CD14-positive monocyte (primary cell): ENCODE data around the gene CNKSR2. TPM values are rescaled to one million over a fixed set of nuclear protein-coding genes. Genes with fewer than 3 reads are reported as not detected.

Experiments used
- DNase-seq, 3 donors: peaks; one replicate each; pipeline ENCODE4 v3.0.0-alpha.2; 2011 to 2022
- H2AFZ ChIP-seq: 2 replicates; pipeline ENCODE4 v1.6.0; 2012; ENCODE audit warnings: mild to moderate bottlenecking, low read depth, low read length, inconsistent platforms; ENCODE audit not compliant: insufficient read depth, poor library complexity, severe bottlenecking
- H3K27ac ChIP-seq, 2 donors: 1 replicate in 1 of 2; 2 replicates in 1 of 2; pipeline ENCODE4 v1.5.1; 2012 to 2013; ENCODE audit warnings: low read length in 2 of 2, control low read depth in 1 of 2, inconsistent platforms in 1 of 2, low read depth in 1 of 2, mild to moderate bottlenecking in 1 of 2
- H3K27me3 ChIP-seq, 2 donors: one replicate each; pipeline versions ENCODE4 v1.6.0 to v1.6.1; 2011 to 2013; ENCODE audit warnings: low read length in 2 of 2; ENCODE audit not compliant: control insufficient read depth in 2 of 2, insufficient read depth in 2 of 2
- H3K36me3 ChIP-seq, 2 donors: replicated peaks in 1 of 2; 1 replicate in 1 of 2; 2 replicates in 1 of 2; pipeline versions ENCODE4 v1.5.1 to v1.6.1; 2012 to 2013; ENCODE audit warnings: low read length in 2 of 2, control low read depth in 1 of 2, inconsistent platforms in 1 of 2, mild to moderate bottlenecking in 1 of 2; ENCODE audit not compliant: insufficient read depth in 2 of 2, control insufficient read depth in 1 of 2
- H3K4me1 ChIP-seq, 2 donors: 1 replicate in 1 of 2; 2 replicates in 1 of 2; pipeline versions ENCODE4 v1.5.1 to v1.6.1; 2012 to 2013; ENCODE audit warnings: low read length in 2 of 2, control low read depth in 1 of 2, inconsistent platforms in 1 of 2, mild to moderate bottlenecking in 1 of 2, moderate library complexity in 1 of 2; ENCODE audit not compliant: insufficient read depth in 2 of 2, control insufficient read depth in 1 of 2
- H3K4me2 ChIP-seq: replicated peaks from 2 replicates; pipeline ENCODE3; 2012; ENCODE audit warnings: low read length, moderate library complexity, mild to moderate bottlenecking; ENCODE audit not compliant: poor library complexity, severe bottlenecking; ENCODE audit errors: extremely low read depth
- H3K4me3 ChIP-seq, 3 experiments: fragments of 200-600 bp in 1 of 3; sonication (generic) in 1 of 3; replicated peaks in 1 of 3; 1 replicate in 2 of 3; 2 replicates in 1 of 3; pipeline ENCODE4 v1.5.1; 2011 to 2013; ENCODE audit warnings: low read length in 3 of 3, mild to moderate bottlenecking in 3 of 3, control low read depth in 2 of 3, low read depth in 2 of 3, inconsistent platforms in 1 of 3, moderate library complexity in 1 of 3
- H3K79me2 ChIP-seq: 2 replicates; pipeline ENCODE4 v1.6.0; 2012; ENCODE audit warnings: mild to moderate bottlenecking, control low read depth, inconsistent platforms, low read length, moderate library complexity; ENCODE audit not compliant: insufficient read depth
- H3K9ac ChIP-seq: 2 replicates; pipeline ENCODE4 v1.6.0; 2017; ENCODE audit warnings: low read length, mild to moderate bottlenecking; ENCODE audit not compliant: insufficient read depth, poor library complexity, severe bottlenecking
- H3K9me3 ChIP-seq, 2 donors: replicated peaks in 1 of 2; 1 replicate in 1 of 2; 2 replicates in 1 of 2; pipeline versions ENCODE4 v1.5.1 to v1.6.1; 2012 to 2013; ENCODE audit warnings: low read length in 2 of 2, control low read depth in 1 of 2; ENCODE audit not compliant: control insufficient read depth in 1 of 2, insufficient read depth in 1 of 2
- H4K20me1 ChIP-seq: 2 replicates; pipeline ENCODE4 v1.6.0; 2012; ENCODE audit warnings: mild to moderate bottlenecking, low read length, control low read depth, moderate library complexity; ENCODE audit not compliant: insufficient read depth
- H3K27ac Mint-ChIP-seq, 7 donors: one replicate each; pipeline ENCODE4 v1.8.0; 2020; ENCODE audit warnings: mild to moderate bottlenecking in 7 of 7, mixed read lengths in 7 of 7, moderate library complexity in 6 of 7, inconsistent platforms in 2 of 7
- H3K27me3 Mint-ChIP-seq, 3 donors: one replicate each; pipeline ENCODE4 v1.8.0; 2021 to 2022; ENCODE audit warnings: low read depth in 3 of 3, mild to moderate bottlenecking in 3 of 3, mixed read lengths in 3 of 3, moderate library complexity in 3 of 3, inconsistent platforms in 1 of 3
- H3K36me3 Mint-ChIP-seq, 2 donors: one replicate each; pipeline ENCODE4 v1.8.0; 2020; ENCODE audit warnings: mixed read lengths in 2 of 2, inconsistent platforms in 1 of 2, mild to moderate bottlenecking in 1 of 2
- H3K4me1 Mint-ChIP-seq: one replicate; pipeline ENCODE4 v1.8.0; 2020; ENCODE audit warnings: mild to moderate bottlenecking, mixed read lengths
- H3K4me3 Mint-ChIP-seq, 2 donors: one replicate each; pipeline ENCODE4 v1.8.0; 2020; ENCODE audit warnings: mild to moderate bottlenecking in 2 of 2, mixed read lengths in 2 of 2, moderate library complexity in 1 of 2
- H3K9me3 Mint-ChIP-seq, 7 donors: one replicate each; pipeline ENCODE4 v1.8.0; 2020 to 2022; ENCODE audit warnings: mixed read lengths in 7 of 7, mild to moderate bottlenecking in 6 of 7, moderate library complexity in 6 of 7, inconsistent platforms in 2 of 7
- CTCF ChIP-seq: fragments of 200-600 bp; IDR thresholded peaks from one replicate; pipeline ENCODE4 v1.8.0; 2022; ENCODE audit warnings: antibody characterized with exemption, mild to moderate bottlenecking
- WGBS: methylation state at CpG from one replicate; pipeline ENCODE4 v1.1.5; 2013; ENCODE audit warnings: missing lambda C conversion rate; ENCODE audit not compliant: insufficient coverage; 5-methylcytosine and 5-hydroxymethylcytosine counted together
- intact Hi-C, 2 donors: fragments of 100-400 bp; cut with micrococcal nuclease; formaldehyde crosslinking; loops; one replicate each; pipeline versions ENCODE4 v1.15.0 to v1.15.1; 2023
- polyA plus RNA-seq, 3 donors: library from polyadenylated mRNA; depleted of rRNA in 1 of 3; unstranded in 2 of 3; stranded (reverse) in 1 of 3; fragments of 300-500 nt in 2 of 3; fragments of >200 nt in 1 of 3; fragmentation: Illumina TruSeq in 2 of 3; gene quantifications; 1 replicate in 2 of 3; 2 replicates in 1 of 3; pipeline ENCODE4 v1.2.3, GENCODE V29; 2012 to 2021

CNKSR2 gene
- polyA plus RNA-seq, 3 donors = 0.12 TPM; not detected in 2

GRCh38 chrX:21384178-21384577 is 10.0 kb downstream of the CNKSR2 start:
- no CpG with 5 or more reads among the region's 1 CpG for WGBS
- TF ChIP-seq CTCF = no peak
- H3K4me3 Mint-ChIP-seq = no peak overlapping the region

DNA sequence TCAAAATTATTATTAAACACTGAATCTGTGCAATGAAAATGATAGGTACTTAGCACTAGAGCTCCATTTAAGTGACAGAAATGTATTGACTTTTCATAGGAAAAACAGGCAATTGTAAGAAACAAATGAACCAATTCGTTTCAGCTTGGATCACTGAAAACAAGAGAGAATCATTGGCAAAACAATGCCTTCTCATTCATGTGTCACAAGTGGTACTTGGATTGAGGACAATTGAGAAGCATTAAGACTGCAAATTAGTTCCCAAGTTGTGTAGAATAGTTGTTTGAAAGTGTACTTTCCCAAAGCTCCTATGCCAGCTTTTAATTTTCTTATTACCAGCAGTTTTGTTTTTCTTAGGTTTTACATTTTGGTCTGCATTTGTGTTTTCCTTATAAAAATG is 20.6 kb downstream of the CNKSR2 start:
- TF ChIP-seq CTCF = no peak
- Histone ChIP-seq H3K27me3 (no peaks in the 10 kb centered on the region), H3K79me2 (no peaks in the 10 kb centered on the region), H3K27ac (no peak overlapping the region), H2AFZ (no peak overlapping the region), H3K36me3 (no peaks in the 10 kb centered on the region), H4K20me1 (no peaks in the 10 kb centered on the region), H3K4me3 (no peak overlapping the region), H3K9ac (no peak overlapping the region), H3K4me1 (no peaks in the 10 kb centered on the region), H3K4me2 (no peak overlapping the region), H3K9me3 (peaks cover 0 to 8% of the 10 kb centered on the region in 2 donors)
- H3K27ac Mint-ChIP-seq = no peak overlapping the region
- no peaks in the 10 kb centered on the region for H3K4me1 Mint-ChIP-seq
- H3K4me3 Mint-ChIP-seq = no peak overlapping the region
- intact Hi-C loops = no loop called here
- H3K9me3 Mint-ChIP-seq = peaks cover 4 to 17% (median 12%) of the 10 kb centered on the region in 7 donors
- DNase-seq = no peak
- no peaks in the 10 kb centered on the region for H3K36me3 Mint-ChIP-seq
- no peaks in the 10 kb centered on the region for H3K27me3 Mint-ChIP-seq
- WGBS = no CpG with 5 or more reads among the region's 1 CpG

More at GRCh38 chrX:21384178-21384577, 10.0 kb downstream of the CNKSR2 start:
- Histone ChIP-seq H2AFZ (no peak overlapping the region), H3K9ac (no peak overlapping the region), H3K36me3 (no peaks in the 10 kb centered on the region), H3K9me3 (no peaks in the 10 kb centered on the region), H3K4me2 (no peak overlapping the region), H3K4me1 (no peaks in the 10 kb centered on the region), H4K20me1 (no peaks in the 10 kb centered on the region), H3K27ac (no peak overlapping the region), H3K27me3 (no peaks in the 10 kb centered on the region), H3K4me3 (no peak overlapping the region), H3K79me2 (no peaks in the 10 kb centered on the region)
- H3K9me3 Mint-ChIP-seq = peaks cover 0 to 4% (median 0%) of the 10 kb centered on the region in 7 donors
- DNase-seq = no peak
- peaks cover 0 to 2% (median 0%) of the 10 kb centered on the region in 3 donors for H3K27me3 Mint-ChIP-seq
- intact Hi-C loops = no loop called here
- H3K4me1 Mint-ChIP-seq = peaks cover 2% of the 10 kb centered on the region
- no peaks in the 10 kb centered on the region for H3K36me3 Mint-ChIP-seq
- H3K27ac Mint-ChIP-seq = no peak overlapping the region
